ENCODE results near the gene PTTG1.

DNA sequence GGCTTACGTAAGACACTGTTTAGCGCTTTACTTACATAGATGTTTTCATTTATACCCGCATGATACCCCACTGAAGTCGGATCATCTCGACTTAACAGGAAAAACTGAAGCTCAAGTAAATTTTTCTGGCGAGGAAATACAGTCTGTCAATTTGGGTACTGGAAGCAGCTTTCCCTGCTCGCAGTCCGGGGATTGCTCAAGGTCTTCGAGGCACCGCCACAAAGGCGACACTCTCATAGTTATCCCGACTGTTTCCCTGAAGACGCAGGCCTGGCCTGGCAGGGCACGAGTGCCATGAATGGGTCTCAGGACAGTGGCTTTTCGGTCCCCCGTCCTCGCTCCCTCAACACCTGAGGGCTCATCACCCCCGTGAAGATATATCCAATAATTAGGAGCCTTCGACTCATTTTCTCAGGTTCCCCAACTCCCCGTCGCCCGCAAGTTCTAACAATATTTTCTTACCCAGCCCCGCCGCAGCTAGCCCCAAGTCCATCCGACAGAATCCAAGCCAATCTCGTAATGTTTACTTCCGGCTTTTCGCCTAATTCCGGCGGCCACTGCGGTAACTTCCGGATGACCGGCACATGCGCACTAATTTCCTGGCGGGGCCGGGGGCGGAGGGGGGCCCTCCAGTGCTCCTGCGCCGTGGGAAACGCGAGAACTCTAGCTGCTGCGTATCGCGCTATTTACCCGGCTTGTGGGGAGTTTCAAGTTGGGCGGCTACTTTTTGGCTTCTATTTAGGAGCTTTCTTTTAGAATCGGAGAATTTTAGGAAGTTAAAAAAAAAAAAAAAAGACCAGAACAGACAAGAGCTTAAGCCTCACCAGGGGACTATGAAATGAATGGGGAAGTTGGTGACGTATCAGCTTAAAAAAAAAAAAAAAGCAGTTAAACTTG is 2.8 kb upstream of the PTTG1 start, which contains the start of gene SLU7:
- TF ChIP-seq FOSL1 (IDR thresholded peaks at IDR 0.05; ENCODE audit: low read depth) = no peak
- TF ChIP-seq, protein P1, sequence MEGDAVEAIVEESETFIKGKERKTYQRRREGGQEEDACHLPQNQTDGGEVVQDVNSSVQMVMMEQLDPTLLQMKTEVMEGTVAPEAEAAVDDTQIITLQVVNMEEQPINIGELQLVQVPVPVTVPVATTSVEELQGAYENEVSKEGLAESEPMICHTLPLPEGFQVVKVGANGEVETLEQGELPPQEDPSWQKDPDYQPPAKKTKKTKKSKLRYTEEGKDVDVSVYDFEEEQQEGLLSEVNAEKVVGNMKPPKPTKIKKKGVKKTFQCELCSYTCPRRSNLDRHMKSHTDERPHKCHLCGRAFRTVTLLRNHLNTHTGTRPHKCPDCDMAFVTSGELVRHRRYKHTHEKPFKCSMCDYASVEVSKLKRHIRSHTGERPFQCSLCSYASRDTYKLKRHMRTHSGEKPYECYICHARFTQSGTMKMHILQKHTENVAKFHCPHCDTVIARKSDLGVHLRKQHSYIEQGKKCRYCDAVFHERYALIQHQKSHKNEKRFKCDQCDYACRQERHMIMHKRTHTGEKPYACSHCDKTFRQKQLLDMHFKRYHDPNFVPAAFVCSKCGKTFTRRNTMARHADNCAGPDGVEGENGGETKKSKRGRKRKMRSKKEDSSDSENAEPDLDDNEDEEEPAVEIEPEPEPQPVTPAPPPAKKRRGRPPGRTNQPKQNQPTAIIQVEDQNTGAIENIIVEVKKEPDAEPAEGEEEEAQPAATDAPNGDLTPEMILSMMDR (IDR thresholded peaks at IDR 0.05 in 2 of 3, conservative IDR thresholded peaks at IDR 0.05 in 1 of 3; ENCODE audit: borderline replicate concordance in 1 of 3, insufficient read depth in 1 of 3, low read depth in 2 of 3, low read length in 2 of 3) = no peak
- TF ChIP-seq, protein P2, sequence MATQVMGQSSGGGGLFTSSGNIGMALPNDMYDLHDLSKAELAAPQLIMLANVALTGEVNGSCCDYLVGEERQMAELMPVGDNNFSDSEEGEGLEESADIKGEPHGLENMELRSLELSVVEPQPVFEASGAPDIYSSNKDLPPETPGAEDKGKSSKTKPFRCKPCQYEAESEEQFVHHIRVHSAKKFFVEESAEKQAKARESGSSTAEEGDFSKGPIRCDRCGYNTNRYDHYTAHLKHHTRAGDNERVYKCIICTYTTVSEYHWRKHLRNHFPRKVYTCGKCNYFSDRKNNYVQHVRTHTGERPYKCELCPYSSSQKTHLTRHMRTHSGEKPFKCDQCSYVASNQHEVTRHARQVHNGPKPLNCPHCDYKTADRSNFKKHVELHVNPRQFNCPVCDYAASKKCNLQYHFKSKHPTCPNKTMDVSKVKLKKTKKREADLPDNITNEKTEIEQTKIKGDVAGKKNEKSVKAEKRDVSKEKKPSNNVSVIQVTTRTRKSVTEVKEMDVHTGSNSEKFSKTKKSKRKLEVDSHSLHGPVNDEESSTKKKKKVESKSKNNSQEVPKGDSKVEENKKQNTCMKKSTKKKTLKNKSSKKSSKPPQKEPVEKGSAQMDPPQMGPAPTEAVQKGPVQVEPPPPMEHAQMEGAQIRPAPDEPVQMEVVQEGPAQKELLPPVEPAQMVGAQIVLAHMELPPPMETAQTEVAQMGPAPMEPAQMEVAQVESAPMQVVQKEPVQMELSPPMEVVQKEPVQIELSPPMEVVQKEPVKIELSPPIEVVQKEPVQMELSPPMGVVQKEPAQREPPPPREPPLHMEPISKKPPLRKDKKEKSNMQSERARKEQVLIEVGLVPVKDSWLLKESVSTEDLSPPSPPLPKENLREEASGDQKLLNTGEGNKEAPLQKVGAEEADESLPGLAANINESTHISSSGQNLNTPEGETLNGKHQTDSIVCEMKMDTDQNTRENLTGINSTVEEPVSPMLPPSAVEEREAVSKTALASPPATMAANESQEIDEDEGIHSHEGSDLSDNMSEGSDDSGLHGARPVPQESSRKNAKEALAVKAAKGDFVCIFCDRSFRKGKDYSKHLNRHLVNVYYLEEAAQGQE (IDR thresholded peaks at IDR 0.05; ENCODE audit: low read depth) = no peak
- TF ChIP-seq EZH2 (IDR thresholded peaks at IDR 0.05) = no peak
- TF ChIP-seq SIN3A (IDR thresholded peaks at IDR 0.05; ENCODE audit: low read depth) = peak; percentile 88
- TF ChIP-seq, protein P3, sequence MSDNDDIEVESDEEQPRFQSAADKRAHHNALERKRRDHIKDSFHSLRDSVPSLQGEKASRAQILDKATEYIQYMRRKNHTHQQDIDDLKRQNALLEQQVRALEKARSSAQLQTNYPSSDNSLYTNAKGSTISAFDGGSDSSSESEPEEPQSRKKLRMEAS (IDR thresholded peaks at IDR 0.05) = peak; percentile 57; the same call in 1 of the 2 replicates
- TF ChIP-seq ELF1 (IDR thresholded peaks at IDR 0.05; ENCODE audit: borderline replicate concordance, low read depth) = peak; percentile 81
- TF ChIP-seq POLR2A (IDR thresholded peaks at IDR 0.05; ENCODE audit: borderline replicate concordance, extremely low read depth, insufficient read depth, insufficient read length) = peak; percentile 72
- TF ChIP-seq TCF7L2 (IDR thresholded peaks at IDR 0.05; ENCODE audit: borderline replicate concordance, extremely low read depth, insufficient read depth, insufficient read length) = no peak
- TF ChIP-seq CEBPB (IDR thresholded peaks at IDR 0.05; ENCODE audit: low read depth) = no peak
- TF ChIP-seq POLR2AphosphoS5 (IDR thresholded peaks at IDR 0.05; ENCODE audit: low read depth, low read length) = peak; percentile 86
